ENCODE results near the gene CWC15.
"Not testable (repeated sequence)": the region's sequence is repeated elsewhere in the genome, so short reads cannot be mapped to it uniquely, and the experiment has no call there.

CWC15 gene

GRCh38 chr11:94941131-94941530 lies 32.2 kb downstream of the CWC15 start:
- Histone ChIP-seq H3K4me1 (ENCODE audit: control insufficient read depth, insufficient read depth, low read length) (no peaks in the 10 kb centered on the region), H3K4me3 (ENCODE audit: low read length) (no peak overlapping the region), H3K27me3 (ENCODE audit: control insufficient read depth, insufficient read depth, low read length) (no peaks in the 10 kb centered on the region), H3K36me3 (ENCODE audit: control insufficient read depth, insufficient read depth, low read length) (no peaks in the 10 kb centered on the region), H3K9ac (ENCODE audit: low read length) (no peak overlapping the region), H3K27ac (ENCODE audit: low read depth, low read length) (no peak overlapping the region)

DNA sequence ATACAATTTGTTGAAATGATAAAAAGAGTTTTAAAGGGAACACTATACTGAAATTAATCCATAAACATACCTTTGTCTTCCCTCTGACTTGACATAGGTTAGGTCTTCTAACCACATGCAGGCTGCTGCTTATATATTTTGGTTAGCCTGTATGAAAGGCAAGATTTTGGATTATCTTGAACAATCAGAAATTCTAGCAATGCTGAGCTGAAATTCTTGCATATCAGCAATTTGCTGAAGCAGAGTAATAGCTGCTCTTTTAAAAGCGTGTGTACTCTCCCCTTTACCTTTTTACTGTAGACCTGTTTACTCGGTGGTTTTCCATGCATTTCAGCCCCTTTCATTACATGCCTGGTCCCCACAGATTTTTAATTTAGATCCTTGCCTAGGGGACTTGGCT lies 34.0 kb downstream of the CWC15 start:
- Histone ChIP-seq H3K4me1 (ENCODE audit: control insufficient read depth, insufficient read depth, low read length) (no peaks in the 10 kb centered on the region), H3K36me3 (ENCODE audit: control insufficient read depth, insufficient read depth, low read length) (no peaks in the 10 kb centered on the region), H3K9ac (ENCODE audit: low read length) (no peak overlapping the region), H3K27ac (ENCODE audit: low read depth, low read length) (no peak overlapping the region), H3K4me3 (ENCODE audit: low read length) (no peak overlapping the region), H3K27me3 (ENCODE audit: control insufficient read depth, insufficient read depth, low read length) (no peaks in the 10 kb centered on the region)

DNA sequence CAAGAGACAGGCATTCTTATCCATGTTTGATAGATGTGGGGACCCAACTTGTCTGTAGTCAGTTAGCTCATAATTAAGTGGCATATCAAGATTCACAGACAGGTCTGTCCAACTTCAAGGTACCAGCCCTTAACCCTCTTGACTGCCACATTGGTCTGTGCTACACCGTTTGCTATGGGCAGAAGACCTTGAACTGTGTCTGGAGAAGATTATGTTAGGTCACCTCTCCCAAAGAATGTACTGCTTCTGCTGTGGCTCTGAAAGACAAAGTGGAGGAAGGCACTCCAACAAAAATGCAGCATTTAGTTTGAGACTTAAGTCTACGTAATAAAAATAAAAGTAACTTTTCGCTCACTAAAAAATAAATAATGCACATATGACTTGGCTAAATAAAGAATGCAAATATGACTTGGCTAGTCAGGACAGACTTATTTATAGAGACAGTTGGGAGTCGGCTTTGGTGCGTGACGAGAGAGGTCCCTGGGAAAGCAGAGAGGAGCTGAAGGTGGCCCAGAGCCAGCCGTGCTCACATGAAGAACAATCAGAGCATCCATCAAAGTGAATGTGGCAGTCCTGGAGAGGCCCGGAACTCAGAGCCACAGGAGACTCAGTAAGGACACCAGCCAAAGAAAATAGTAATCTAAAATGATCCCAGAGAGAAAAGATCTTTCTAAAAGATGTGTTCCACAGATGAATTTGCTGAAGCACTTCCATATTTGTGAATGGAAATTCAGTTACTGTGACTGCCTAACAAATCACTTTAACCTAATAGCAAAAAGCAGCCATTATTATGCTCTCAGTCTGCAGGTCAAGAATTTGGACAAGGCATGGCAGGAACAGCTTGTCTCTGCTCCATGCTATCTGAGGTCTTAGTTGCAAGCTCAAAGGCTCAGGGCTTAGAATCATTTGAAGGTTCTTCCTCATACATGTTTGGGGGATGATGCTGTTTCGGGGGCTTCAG lies 35.0 kb downstream of the CWC15 start:
- H3K27ac ChIP-seq (ENCODE audit: low read depth, low read length), result no peak overlapping the region
- H3K4me1 ChIP-seq (ENCODE audit: control insufficient read depth, insufficient read depth, low read length), result no peaks in the 10 kb centered on the region
- no peaks in the 10 kb centered on the region for H3K27me3 ChIP-seq (ENCODE audit: control insufficient read depth, insufficient read depth, low read length)
- no peaks in the 10 kb centered on the region for H3K36me3 ChIP-seq (ENCODE audit: control insufficient read depth, insufficient read depth, low read length)
- H3K4me3 ChIP-seq (ENCODE audit: low read length), result no peak overlapping the region
- H3K9ac ChIP-seq (ENCODE audit: low read length), result no peak overlapping the region

- H3K4me1 ChIP-seq (ENCODE audit: control insufficient read depth, insufficient read depth, low read length), result no peaks in the 10 kb centered on the region
- no peaks in the 10 kb centered on the region for H3K36me3 ChIP-seq (ENCODE audit: control insufficient read depth, insufficient read depth, low read length)
- no peak overlapping the region for H3K4me3 ChIP-seq (ENCODE audit: low read length)
- no peak overlapping the region for H3K27ac ChIP-seq (ENCODE audit: low read depth, low read length)
- H3K9ac ChIP-seq (ENCODE audit: low read length), result no peak overlapping the region
- no peaks in the 10 kb centered on the region for H3K27me3 ChIP-seq (ENCODE audit: control insufficient read depth, insufficient read depth, low read length)
Measured at GRCh38 chr11:94934846-94935245, 38.5 kb downstream of the CWC15 start.

DNA sequence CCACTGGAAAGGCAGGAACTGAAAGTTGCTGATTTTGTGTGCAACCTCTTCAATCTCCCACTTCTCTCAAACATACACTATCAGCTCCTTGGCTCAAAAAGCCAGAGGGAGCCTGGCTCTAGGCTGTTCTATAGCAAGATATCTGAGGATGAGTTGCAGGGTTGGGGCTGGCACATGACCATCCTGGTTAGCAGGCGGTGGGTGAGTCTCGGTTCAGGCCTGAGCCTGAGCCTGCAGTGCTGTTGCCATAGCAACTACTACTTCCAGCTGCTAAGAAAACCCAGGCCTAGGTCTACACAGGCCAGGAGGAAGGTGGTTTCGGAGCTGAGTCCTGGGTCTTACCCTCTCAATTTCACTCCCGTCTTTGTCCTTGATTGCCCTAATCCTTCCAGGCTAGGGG lies 39.0 kb downstream of the CWC15 start:
- Histone ChIP-seq H3K27me3 (ENCODE audit: control insufficient read depth, insufficient read depth, low read length) (no peaks in the 10 kb centered on the region), H3K4me3 (ENCODE audit: low read length) (no peak overlapping the region), H3K27ac (ENCODE audit: low read depth, low read length) (no peak overlapping the region), H3K4me1 (ENCODE audit: control insufficient read depth, insufficient read depth, low read length) (no peaks in the 10 kb centered on the region), H3K36me3 (ENCODE audit: control insufficient read depth, insufficient read depth, low read length) (no peaks in the 10 kb centered on the region), H3K9ac (ENCODE audit: low read length) (no peak overlapping the region)

GRCh38 chr11:94933223-94934130 lies 39.9 kb downstream of the CWC15 start:
- H3K9ac ChIP-seq (ENCODE audit: low read length), result no peak overlapping the region

GRCh38 chr11:94932503-94932902 lies 40.9 kb downstream of the CWC15 start:
- no peak overlapping the region for H3K27ac ChIP-seq (ENCODE audit: low read depth, low read length)
- no peaks in the 10 kb centered on the region for H3K36me3 ChIP-seq (ENCODE audit: control insufficient read depth, insufficient read depth, low read length)
- no peaks in the 10 kb centered on the region for H3K27me3 ChIP-seq (ENCODE audit: control insufficient read depth, insufficient read depth, low read length)
- peaks cover 4% of the 10 kb centered on the region for H3K4me1 ChIP-seq (ENCODE audit: control insufficient read depth, insufficient read depth, low read length)
- no peak overlapping the region for H3K9ac ChIP-seq (ENCODE audit: low read length)
- no peak overlapping the region for H3K4me3 ChIP-seq (ENCODE audit: low read length)

More at GRCh38 chr11:94933223-94934130, 39.9 kb downstream of the CWC15 start:
- H3K4me3 ChIP-seq (ENCODE audit: low read length), result no peak overlapping the region
- H3K27ac ChIP-seq (ENCODE audit: low read depth, low read length), result peak overlapping the region; percentile 1
- no peaks in the 10 kb centered on the region for H3K36me3 ChIP-seq (ENCODE audit: control insufficient read depth, insufficient read depth, low read length)
- no peaks in the 10 kb centered on the region for H3K27me3 ChIP-seq (ENCODE audit: control insufficient read depth, insufficient read depth, low read length)
- no peaks in the 10 kb centered on the region for H3K4me1 ChIP-seq (ENCODE audit: control insufficient read depth, insufficient read depth, low read length)

DNA sequence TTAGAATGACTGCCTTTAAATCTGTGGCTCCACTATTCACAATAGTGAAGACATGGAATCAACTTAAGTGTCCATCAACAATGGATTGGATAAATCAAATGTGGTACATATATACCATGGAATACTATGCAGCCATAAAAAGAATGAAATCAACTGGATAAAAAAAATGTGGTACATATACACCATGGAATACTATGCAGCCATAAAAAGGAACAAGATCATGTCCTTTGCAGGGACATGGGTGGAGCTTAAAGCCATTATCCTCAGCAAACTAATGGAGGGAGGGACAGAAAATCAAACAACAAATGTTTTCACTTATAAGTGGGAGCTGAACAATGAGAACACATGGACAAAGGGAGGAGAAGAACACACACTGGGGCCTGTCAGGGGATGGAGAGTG lies 41.3 kb downstream of the CWC15 start:
- H3K9ac ChIP-seq (ENCODE audit: low read length); H3K4me3 ChIP-seq (ENCODE audit: low read length); H3K36me3 ChIP-seq (ENCODE audit: control insufficient read depth, insufficient read depth, low read length); H3K4me1 ChIP-seq (ENCODE audit: control insufficient read depth, insufficient read depth, low read length); H3K27me3 ChIP-seq (ENCODE audit: control insufficient read depth, insufficient read depth, low read length); H3K27ac ChIP-seq (ENCODE audit: low read depth, low read length): not testable (repeated sequence)

GRCh38 chr11:94928117-94928990 lies 45.0 kb downstream of the CWC15 start:
- H3K27ac ChIP-seq (ENCODE audit: low read depth, low read length), result no peak overlapping the region

GRCh38 chr11:94926698-94927237 lies 46.6 kb downstream of the CWC15 start:
- H3K36me3 ChIP-seq (ENCODE audit: control insufficient read depth, insufficient read depth, low read length), result no peaks in the 10 kb centered on the region
- H3K9ac ChIP-seq (ENCODE audit: low read length), result no peak overlapping the region
- no peaks in the 10 kb centered on the region for H3K27me3 ChIP-seq (ENCODE audit: control insufficient read depth, insufficient read depth, low read length)
- H3K27ac ChIP-seq (ENCODE audit: low read depth, low read length), result peak overlapping the region; percentile 73
- H3K4me1 ChIP-seq (ENCODE audit: control insufficient read depth, insufficient read depth, low read length), result peaks cover 15% of the 10 kb centered on the region
- no peak overlapping the region for H3K4me3 ChIP-seq (ENCODE audit: low read length)

More at GRCh38 chr11:94928117-94928990, 45.0 kb downstream of the CWC15 start:
- H3K9ac ChIP-seq (ENCODE audit: low read length), result no peak overlapping the region
- peaks cover 15% of the 10 kb centered on the region for H3K4me1 ChIP-seq (ENCODE audit: control insufficient read depth, insufficient read depth, low read length)
- H3K4me3 ChIP-seq (ENCODE audit: low read length), result no peak overlapping the region
- H3K27me3 ChIP-seq (ENCODE audit: control insufficient read depth, insufficient read depth, low read length), result no peaks in the 10 kb centered on the region
- H3K36me3 ChIP-seq (ENCODE audit: control insufficient read depth, insufficient read depth, low read length), result no peaks in the 10 kb centered on the region

GRCh38 chr11:94926271-94926625 lies 47.1 kb downstream of the CWC15 start:
- Histone ChIP-seq H3K27ac (ENCODE audit: low read depth, low read length) (no peak overlapping the region), H3K36me3 (ENCODE audit: control insufficient read depth, insufficient read depth, low read length) (no peaks in the 10 kb centered on the region), H3K27me3 (ENCODE audit: control insufficient read depth, insufficient read depth, low read length) (no peaks in the 10 kb centered on the region), H3K4me1 (ENCODE audit: control insufficient read depth, insufficient read depth, low read length) (peaks cover 15% of the 10 kb centered on the region), H3K4me3 (ENCODE audit: low read length) (no peak overlapping the region), H3K9ac (ENCODE audit: low read length) (no peak overlapping the region)

All from rectal smooth muscle tissue (tissue), 1 donor.